Fibroblast of peridontal ligament (primary cell): ENCODE measurements around the gene TARS2.
A peak's percentile ranks its signal among the peaks of the same experiment; 100 is the strongest.

Experiments
- DNase-seq: peaks from one replicate; pipeline ENCODE4 v3.0.0-alpha.2; 2010; ENCODE audit errors: extremely low read depth

The TARS2 gene

GRCh38 chr1:150508982-150509381 lies 21.8 kb downstream of the TARS2 start:
- DNase-seq: peak; percentile 18

- DNase-seq: no peak
These were observed 24.3 kb downstream of the TARS2 start for GRCh38 chr1:150511551-150511950.

DNA sequence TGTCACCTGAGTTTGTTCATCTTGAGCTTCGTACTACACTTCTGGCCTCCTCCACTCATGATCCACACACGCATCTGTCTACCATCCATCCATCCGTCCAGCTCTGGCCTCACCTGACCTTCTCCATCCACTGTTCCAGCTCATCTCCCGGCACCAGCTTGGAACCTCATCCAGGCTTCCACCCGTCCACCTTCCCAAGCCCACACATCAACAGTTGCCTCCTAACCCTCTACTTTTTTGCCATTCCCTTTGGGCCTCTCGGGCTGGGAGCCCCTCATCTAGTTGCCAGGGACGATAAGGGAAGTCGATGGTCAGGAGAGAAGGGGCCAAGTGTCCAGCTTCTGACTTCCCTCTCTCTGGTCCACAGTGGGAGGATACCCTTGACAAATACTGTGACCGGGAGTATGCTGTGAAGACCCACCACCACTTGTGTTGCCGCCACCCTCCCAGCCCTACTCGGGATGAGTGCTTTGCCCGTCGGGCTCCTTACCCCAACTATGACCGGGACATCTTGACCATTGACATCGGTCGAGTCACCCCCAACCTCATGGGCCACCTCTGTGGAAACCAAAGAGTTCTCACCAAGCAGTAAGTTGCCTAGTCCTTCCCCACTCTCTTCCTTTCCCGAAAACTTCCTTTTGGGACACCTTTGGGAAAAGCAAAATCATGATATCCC lies 24.9 kb downstream of the TARS2 start:
- DNase-seq: no peak

DNA sequence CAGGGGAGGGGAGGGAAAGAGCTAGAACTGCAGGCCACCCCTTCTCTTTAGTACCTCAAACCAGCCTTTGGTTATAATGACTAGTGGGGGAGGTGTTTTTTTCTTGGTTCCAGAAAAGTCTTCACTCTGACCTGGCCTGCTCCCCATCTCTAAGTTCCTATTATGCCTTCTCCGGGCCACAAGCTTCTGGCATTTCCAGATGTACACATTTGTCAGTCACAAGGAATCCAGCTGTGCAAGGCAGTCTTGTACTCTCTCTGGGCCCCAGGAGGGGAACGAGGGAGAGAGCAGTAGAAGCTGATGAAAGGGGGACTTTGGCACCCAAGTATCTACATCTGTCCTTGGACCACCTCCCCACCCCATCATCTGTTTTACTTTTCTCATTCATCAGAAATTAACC lies 25.6 kb downstream of the TARS2 start:
- DNase-seq: peak; percentile 24

GRCh38 chr1:150513351-150513791 lies 26.2 kb downstream of the TARS2 start:
- peak; percentile 16 for DNase-seq

DNA sequence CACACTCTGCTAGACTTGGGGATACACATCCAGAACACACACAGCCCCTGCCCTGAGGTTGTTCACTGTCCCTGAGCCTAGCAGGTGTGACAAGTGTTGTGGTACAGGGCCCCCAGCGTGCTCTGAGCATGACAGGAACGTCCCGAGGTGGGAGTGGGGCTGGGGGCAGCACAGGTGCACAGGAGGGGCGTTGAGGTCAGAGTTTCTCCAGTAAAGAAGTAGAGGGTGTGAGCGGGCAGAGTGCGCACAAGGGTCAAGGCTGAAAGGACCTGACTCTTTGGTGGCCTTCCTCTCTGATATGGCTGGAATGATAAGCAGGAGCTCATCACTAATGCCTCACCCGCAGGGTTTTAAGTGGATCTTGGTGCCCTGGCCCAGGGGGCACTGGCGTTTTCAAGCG lies 27.0 kb downstream of the TARS2 start:
- DNase-seq: no peak

DNA sequence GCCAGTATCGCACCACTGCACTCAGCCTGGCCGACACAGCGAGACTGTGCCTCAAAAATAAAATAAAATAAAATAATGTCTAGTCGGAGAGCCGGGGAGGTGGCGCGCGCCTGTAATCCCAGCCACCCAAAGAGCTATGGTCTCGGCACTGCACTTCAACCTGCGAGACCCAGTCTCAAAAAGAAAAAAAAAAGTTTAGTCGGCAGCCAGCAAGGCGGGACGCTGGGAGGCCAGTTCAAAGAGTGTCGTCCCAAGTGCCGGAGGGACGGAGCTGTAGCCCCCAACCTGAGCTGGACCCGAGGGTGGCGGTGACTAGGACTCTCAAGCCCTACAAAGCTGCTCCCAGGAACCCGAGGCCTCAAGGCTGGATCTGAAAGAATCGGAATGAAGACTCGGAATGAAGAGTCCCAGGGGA lies 27.7 kb downstream of the TARS2 start:
- DNase-seq: no peak

DNA sequence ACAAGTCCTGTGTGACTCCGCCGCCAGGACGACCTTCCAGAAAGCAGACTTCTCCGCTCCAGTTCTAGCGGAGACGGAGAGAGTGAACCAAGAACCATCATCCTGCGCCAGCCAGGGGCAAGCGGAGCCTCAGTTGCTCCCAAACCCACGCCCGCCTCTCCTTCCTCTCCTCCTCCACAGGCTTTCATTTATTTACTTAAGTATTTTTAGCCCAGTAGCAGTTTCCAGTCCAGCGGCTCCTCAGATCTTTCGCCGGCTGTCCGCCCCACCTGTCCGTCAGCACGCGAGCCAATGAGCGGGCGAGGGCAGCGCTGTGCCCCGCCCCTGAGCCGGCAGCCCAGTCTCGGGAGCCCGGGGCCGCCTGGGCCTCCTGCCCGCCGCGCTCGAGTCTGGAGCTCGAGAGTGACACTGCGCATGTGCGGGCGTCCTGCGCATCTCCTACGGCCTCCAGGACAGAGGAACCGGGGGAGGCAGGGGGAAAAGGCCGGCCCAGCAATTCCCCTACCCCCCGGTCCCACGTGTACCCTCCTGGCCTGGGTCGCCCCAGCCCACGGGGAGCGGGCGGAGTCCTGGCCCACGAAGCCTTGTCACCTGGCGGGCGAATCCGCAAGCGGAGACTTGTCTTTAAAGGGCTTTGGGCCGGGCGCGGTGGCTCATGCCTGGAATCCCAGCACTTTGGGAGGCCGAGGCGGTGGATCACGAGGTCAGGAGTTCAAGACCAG lies 28.3 kb downstream of the TARS2 start, which contains the start of gene FALEC:
TSS of gene FALEC (plus strand) at position 425 of the 722 bp plus-strand sequence.
- peak; percentile 94 for DNase-seq

- DNase-seq: peak; percentile 38
These were observed 28.9 kb downstream of the TARS2 start for GRCh38 chr1:150516050-150516591.

- DNase-seq: no peak
These were observed 29.4 kb downstream of the TARS2 start for GRCh38 chr1:150516616-150517015.

GRCh38 chr1:150521196-150521968 lies 34.2 kb downstream of the TARS2 start:
- no peak for DNase-seq

DNA sequence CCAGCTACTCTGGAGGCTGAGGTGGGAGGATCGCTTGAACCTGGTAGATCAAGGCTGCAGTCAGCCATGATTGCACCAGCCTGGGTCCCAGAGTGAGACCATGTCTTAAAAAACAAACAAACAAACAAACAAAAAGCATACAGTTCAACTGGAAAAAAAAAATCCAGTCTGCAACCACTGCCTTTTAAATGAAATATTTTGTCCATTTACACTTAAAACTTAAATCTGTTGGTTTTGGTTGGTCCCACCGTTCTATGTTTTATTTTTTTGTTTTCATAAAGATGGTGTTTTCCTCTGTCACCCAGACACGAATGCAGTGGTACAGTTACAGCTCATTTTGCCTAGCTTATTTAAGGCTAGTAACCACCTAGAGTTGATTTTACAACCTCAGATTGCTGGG lies 38.1 kb downstream of the TARS2 start:
- DNase-seq: no peak

DNA sequence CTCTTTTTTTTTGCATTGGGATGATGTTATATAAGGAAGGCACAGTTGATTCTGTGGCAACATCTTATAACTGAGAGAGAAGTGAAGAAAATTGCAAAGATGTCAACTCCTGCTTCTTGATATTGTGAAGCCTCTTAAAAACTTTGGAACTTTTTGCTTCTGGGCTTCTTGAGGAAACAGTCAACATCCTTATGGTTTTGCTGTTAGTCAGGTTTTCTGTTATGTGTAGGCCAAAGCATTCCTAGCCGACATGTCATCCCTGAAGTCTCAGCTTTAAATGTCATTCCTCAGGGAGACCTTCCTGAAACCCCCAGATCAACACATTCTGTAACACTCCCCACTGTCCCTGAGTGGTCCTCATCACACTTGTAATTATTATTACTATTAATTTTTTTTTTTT lies 41.0 kb downstream of the TARS2 start:
- peak; percentile 73 for DNase-seq

- peak; percentile 80 for DNase-seq
These were observed 41.8 kb downstream of the TARS2 start for GRCh38 chr1:150529017-150529416.

- no peak for DNase-seq
These were observed 43.4 kb downstream of the TARS2 start for GRCh38 chr1:150530491-150531159.

DNA sequence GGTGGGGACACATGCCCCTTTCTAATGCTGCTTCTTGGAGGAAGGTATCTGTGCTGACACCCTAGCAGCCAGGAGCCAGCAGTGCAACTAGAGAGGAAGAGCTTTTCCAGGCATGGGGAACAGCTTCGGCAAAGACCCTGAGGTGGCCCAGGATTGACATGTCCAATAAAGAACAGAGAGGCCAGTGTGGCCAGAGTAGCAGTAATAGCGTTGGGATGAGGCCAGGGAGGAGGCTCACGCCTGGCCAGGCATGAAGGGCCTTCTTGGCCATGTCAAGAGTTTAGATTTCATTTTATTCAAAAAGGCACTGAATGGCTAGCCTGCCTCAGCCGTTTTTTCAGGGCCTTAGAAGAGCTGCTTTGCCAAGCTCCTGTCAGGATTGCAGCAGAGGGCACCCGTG lies 45.6 kb downstream of the TARS2 start:
- DNase-seq: no peak

- DNase-seq: no peak
These were observed 46.8 kb downstream of the TARS2 start for GRCh38 chr1:150534002-150534401.

DNA sequence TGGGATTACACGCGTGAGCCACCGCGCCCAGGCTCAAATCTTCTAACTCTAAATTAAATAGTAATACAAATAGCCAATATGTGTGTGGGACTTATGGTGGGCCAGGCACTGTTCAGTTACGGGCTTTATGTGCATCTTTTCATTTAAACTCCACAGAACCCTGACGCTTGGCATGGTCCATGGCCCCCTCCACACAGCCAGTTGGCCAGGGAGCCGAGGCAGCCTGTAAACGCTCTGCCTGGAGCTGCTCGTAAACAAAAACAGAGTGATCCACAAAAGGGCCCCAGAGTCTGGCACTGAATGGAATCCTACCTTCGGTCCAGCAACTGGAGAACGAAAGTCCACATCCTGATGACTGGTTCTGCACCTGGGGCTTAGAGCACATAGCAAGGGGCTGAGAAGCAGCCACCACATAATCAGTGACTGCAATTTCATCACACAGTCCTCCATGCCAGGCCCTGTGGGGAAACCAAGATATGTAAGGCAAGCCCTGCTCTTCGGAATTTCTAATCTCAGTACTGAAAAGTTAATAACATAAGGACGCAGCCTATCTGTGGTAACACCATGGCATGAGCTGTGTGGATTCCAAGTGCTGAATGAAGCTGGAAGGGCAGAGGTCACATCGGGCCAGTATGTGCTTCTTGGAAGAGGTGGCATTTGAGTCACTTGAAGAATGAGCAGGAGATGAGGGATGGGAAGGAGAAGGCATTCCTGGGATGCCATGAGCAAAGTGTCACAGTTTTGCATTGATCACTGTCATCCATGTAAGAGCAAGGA lies 48.5 kb downstream of the TARS2 start:
- no peak for DNase-seq

DNA sequence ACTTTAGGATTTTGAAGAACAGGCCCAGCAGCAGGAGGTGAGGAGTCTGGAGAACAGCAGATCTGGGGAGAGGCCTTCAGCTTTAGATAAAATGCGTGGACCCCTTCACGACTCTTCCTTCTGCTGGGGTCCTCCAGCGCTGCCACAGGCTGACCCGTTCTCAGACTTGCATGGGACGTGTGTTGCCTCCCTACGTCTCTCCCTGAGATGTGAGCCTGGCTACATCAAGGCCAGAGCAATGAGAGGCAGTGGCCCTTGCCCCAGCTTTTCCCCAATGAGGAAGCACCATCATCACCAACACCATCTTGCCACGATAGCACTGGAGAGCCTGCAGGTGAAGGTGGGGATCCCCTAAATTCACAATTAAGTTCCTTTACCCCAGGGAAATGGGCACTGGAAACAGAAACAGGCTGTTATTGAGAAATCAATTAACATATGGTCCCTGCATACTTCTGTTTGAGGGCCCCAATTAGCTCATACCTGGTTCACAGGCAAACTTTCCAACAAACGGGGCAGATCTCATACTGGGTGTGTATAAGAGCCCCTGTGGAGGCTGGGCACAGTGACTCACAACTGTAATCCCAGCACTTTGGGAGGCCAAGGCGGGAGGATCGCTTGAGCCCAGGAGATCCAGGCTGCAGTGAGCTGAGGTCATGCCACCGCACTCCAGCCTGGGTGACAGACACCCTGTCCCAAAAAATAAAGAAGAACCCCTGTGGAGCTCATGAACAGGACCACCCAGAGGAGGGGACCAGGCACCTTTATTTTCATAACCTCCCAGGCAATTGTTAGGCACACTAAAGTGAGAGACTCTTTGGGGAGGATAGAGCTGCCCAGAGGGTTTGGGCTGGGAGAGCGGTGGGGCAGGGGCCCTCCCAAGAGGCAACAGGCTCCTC lies 49.9 kb downstream of the TARS2 start:
- DNase-seq: no peak
